Stimulated activated CD8-positive, alpha-beta memory T cell treated with anti-CD3 and anti-CD28 coated beads, Interleukin-7, amount 100 ng/mL, for 48 hours (primary cell): ENCODE measurements around the gene N4BP2L1.
A peak's percentile ranks its signal among the peaks of the same experiment; 100 is the strongest.

Experiments
- DNase-seq, 2 donors: peaks; one replicate each; pipeline ENCODE4 v3.0.0-alpha.2; 2020; ENCODE audit warnings: low read depth in 1 of 2; ENCODE audit errors: extremely low read depth in 1 of 2

Gene N4BP2L1

GRCh38 chr13:32427852-32428580 lies at the start of gene N4BP2L1:
Gene N4BP2L1, minus strand, starts transcription at chr13:32428130. Its CDS starts 48 bp downstream, at chr13:32428082.
- DNase-seq, result peak; percentile 70 to 86

DNA sequence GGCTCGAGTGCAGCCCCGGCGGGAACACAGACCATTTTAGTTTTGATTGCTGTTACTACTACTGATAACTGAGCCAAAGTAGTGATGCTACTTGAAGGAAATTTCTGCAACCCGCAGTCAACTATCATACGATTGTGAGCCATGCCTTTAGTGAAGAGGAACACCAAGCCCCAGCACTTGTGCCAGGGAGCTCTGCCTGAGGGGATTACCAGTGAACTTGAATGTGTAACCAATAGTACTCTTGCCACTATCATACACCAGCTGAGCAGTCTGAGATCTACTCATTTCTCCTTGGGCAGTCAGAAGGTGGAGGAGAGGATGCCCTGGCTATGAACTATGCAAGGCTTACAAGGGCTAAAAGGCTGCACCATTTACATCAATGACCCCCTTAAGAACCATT lies 49.0 kb upstream of the N4BP2L1 start:
- no peak for DNase-seq

GRCh38 chr13:32476021-32476731 lies 48.2 kb upstream of the N4BP2L1 start:
- no peak for DNase-seq

DNA sequence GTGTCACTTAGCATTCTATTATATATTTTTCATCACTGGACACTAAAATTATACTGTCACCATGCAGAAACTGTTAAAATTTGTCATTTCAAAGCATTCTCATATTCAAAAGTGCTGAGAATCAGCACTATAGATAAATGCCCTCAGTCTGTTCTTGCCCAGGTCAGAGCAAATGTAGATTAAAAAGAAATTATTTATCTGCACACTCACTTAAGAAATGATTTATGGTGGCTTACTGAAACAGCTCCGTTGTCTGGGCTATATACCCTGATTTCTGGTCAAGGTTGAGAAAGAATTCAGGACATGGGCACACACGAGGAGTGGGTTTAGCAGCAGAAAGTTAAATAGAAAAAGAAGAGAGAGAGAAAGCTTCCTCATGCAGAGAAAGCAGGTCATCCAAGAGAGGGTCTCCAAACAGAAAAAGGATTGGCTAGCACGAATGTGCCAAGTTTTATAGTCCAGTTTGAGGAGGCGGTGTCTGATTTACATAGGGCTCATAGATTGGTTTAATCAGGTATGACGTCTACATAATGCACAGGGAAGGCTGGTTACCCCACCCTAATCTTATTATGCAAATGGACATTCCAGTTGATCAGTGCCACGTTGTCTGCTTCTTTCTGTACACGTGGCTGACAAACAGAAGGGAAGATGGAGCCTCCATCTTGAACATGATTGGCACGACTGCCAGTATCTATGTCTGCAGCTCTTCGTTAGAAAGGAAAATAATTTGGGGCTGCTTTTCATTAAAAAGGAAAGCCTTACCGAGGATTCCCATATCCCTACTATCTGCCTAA lies 47.3 kb upstream of the N4BP2L1 start:
- no peak for DNase-seq

DNA sequence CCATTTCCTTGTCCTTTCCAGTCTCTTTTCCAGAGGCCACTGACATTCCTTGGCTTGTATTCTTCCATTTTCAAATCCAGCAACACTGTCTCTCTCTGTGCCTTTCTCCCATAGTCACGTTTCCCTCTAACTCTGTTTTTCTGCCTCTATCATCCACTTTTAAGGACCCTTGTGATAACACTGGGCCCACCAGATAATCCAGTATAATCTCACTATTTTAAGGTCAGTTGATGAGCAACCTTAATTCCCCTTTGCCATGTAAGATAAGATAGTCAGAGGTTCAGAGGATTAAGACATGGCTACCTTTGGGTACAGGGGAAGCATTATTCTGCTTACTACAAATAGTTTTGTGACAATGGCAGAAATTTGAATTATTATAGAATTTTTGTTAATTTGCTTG lies 45.7 kb upstream of the N4BP2L1 start:
- DNase-seq, result no peak

DNA sequence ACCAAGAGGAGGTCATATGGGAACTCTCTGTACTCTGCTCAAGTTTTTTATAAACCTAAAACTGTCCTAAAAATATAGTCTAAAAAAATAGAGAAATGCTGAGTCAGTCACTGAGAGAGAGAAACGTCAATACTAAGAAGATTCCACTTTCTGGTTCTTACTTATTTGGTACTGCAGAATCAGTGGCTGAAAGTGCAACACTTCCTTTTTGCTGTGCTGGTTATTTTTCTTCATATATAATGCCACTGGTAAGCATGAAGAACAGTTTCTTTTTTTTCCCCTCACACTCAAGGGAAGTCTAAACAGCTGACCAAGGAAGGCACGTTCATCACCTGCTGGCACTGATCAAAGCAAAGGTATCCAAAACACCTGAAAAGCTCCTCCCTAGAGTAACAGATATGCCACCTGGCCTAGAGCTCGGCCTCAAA lies 44.3 kb upstream of the N4BP2L1 start:
- DNase-seq, result no peak

DNA sequence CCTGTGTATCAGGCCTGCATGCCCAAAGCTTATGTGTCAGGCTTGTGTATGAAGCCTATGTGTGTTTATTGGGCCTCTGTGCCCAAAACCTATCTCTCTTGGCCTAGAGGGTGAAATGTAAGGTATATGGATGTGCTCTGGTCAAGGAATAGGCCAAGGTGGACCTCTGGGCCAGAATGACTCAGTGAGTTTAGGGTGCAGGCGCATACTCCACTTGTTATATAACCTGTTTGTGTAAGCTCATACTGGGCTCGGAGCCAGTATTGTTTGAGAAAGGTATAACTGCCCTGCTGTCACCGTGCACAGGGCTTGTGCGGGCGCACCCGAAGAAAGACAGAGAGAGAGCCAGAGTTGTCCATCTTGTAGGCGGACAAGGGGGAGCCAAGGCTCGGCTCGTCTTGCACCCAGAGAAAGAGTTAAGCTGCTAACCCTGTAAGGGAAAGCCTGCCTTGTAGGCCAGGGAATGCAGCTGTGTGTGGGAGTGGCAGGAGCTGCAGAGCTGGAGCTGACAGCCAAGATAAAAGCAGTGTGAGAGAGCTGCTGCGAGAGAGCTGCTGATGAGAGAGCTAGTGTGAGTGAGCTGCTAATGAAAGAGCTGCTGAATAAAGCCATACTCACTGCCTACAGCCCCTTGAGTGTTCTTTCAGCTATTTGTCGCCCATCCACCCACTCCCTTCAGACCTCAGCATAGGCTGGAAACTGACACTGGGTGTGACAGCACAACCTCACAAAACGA lies 43.4 kb upstream of the N4BP2L1 start:
- DNase-seq, result no peak

- no peak for DNase-seq
Observed at GRCh38 chr13:32468502-32469142, 40.7 kb upstream of the N4BP2L1 start.

GRCh38 chr13:32456591-32456990 lies 28.7 kb upstream of the N4BP2L1 start:
- no peak for DNase-seq

GRCh38 chr13:32455594-32455903 lies 27.6 kb upstream of the N4BP2L1 start:
- no peak for DNase-seq

DNA sequence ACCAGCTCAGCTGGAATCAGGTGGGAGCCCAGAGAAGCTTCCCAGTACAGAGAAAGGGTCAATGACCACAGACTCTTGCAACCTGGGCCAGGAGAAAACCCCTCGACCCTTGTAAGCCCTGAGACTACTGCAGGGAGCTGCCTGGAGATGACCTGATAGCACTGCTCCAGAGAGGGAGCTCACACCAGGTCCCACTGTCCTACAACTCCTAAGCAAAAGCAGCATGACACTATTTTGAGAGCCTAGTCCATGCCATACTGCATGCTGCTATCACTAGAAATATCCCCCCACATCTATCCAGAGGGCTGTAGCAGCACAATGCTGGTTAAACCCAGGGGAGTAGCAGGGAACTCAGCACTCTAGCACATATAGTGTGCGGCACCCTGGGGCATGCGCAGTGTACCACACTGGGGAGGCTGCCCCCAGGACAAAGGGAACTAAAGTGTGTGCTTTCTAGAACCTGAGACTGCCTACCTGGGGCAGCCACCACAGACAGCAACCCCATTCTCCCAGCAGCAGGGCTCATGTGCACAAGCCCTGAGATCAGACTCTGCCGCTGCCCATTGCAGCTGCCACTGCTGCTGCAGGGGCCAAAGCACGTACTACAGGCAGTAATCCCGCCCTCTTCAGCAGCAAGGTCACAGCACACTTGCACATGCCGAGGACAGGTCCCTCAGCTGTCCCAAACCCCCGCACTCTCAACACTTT lies 27.1 kb upstream of the N4BP2L1 start:
- no peak for DNase-seq

DNA sequence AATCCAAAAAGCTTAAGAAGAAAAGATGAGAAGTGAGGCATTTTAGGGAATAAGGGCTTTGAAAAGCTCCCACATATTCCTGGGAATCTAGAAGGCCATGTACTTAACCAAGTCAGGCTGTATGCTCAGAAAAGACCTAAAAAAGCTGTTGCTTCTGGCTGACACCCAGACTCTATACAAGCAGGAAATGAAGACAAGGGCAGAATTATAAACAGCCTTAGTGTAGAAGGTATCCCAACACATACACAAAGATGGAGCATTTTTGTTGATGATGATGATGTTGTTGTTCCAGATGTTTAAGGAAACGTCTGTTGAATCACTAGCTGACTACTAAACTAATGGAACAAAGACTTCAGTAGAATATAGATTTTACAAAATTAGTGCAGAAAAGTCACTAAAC lies 26.1 kb upstream of the N4BP2L1 start:
- DNase-seq, result no peak

- DNase-seq, result no peak
Observed at GRCh38 chr13:32448972-32449371, 21.0 kb upstream of the N4BP2L1 start.

- no peak for DNase-seq
Observed at GRCh38 chr13:32447894-32448623, 20.1 kb upstream of the N4BP2L1 start.

DNA sequence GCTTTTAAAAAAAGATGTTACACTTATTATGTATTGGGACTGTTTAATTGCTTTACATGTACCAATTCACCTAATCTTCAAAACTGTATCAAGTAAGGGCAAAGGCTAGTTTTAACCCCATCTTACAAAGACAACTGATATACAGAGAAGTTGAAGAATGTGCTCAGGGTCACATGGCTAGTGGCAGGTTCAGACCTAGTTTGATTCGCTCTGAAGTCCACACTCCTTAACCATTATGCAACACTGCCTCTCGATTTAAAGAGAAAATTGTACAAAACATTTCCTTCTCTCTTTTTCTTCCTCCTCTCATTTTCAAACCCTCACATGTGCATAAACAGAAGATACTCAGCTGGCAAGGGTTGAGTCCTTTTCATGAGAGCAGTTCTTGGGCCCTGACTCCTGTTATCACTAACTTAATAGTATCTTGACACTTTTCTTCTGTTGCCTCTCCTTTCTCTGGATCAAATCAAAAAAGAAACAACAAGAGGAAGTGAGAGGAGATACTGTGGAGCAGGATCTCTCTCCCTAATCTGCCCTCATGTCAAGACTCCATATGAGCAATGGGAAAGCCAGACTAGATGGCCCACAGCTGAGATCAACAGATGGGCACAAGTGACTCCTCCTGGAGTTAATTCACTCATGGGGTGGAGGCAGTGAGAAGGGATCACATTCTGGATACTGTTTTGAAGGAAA lies 19.0 kb upstream of the N4BP2L1 start:
- DNase-seq, result no peak

GRCh38 chr13:32446220-32446619 lies 18.3 kb upstream of the N4BP2L1 start:
- no peak for DNase-seq

DNA sequence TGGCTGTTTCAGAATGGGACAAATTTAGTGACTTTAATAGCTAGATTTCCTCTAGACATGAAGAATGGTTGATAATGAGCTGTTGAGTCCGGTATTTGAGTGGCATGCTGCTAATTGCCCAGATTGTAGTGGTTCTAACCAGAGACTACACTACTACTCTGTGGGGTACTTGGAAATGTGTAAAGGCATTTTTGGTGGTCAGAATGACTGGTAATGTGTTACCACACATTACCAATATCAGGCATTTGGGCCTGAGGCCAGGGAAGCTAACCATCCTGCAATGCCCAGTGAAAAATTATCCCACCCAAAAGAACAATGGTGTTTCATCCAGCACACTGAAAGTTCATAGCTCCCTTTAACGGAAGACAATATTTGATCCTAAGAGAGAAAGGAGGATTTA lies 17.5 kb upstream of the N4BP2L1 start:
- DNase-seq, result no peak

- DNase-seq, result no peak
Observed at GRCh38 chr13:32443111-32443510, 15.2 kb upstream of the N4BP2L1 start.

DNA sequence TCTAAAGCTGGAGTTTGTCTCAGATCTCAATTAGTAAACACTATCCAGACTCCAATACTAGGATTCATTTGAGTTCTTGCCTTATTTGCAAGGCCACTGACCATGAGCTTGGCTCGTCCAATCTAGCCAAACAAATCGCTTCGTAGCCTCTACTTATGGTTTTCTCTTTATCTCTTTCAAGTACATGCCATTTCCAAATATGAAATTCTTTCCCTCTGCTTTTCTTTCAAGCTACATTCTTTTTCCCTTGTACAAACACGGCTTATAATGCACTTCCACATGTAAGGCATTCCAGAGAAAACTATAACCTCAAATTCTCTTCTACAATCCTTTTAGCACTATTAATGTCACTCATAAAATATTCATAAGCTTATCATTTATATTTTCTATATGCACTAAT lies 10.9 kb upstream of the N4BP2L1 start:
- DNase-seq, result no peak
